AG09309 (cell line): ENCODE results near the gene MAP2K6.

Experiments used
- DNase-seq: peaks from one replicate; pipeline ENCODE4 v3.0.0-alpha.2; 2010; ENCODE audit warnings: low read depth
- H3K4me3 ChIP-seq: 2 replicates; pipeline ENCODE4 v1.5.1; 2011; ENCODE audit warnings: mild to moderate bottlenecking, low read depth, low read length, moderate library complexity; ENCODE audit not compliant: control insufficient read depth
- TF ChIP-seq, protein P1 (sequence below): IDR thresholded peaks from 2 replicates; pipeline ENCODE4 v1.5.1; 2011; ENCODE audit warnings: mild to moderate bottlenecking, low read depth, low read length, inconsistent platforms; ENCODE audit not compliant: insufficient read depth, control insufficient read depth; ENCODE audit errors: missing control alignments

The MAP2K6 gene

DNA sequence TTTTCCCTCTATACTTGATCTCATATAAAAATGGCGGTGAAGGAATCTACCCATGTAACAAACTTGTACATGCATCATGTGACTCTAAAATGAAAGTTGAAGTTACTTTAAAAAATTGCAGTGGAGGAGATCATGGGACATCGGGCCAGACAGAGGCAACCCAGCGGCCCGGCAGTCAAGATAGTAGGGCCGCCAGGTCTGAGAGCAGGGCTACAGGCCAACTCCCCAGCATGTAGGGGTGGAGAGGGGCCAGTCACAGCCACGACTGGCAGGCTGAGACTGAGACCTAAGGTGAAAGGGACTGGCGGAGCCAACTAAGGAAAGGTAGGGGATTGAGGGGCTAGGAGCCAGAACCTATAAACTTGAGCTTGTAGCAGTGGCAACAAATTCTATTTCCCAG, 150.9 kb downstream of the MAP2K6 start:
- TF ChIP-seq, protein P1, sequence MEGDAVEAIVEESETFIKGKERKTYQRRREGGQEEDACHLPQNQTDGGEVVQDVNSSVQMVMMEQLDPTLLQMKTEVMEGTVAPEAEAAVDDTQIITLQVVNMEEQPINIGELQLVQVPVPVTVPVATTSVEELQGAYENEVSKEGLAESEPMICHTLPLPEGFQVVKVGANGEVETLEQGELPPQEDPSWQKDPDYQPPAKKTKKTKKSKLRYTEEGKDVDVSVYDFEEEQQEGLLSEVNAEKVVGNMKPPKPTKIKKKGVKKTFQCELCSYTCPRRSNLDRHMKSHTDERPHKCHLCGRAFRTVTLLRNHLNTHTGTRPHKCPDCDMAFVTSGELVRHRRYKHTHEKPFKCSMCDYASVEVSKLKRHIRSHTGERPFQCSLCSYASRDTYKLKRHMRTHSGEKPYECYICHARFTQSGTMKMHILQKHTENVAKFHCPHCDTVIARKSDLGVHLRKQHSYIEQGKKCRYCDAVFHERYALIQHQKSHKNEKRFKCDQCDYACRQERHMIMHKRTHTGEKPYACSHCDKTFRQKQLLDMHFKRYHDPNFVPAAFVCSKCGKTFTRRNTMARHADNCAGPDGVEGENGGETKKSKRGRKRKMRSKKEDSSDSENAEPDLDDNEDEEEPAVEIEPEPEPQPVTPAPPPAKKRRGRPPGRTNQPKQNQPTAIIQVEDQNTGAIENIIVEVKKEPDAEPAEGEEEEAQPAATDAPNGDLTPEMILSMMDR, result no peak

DNA sequence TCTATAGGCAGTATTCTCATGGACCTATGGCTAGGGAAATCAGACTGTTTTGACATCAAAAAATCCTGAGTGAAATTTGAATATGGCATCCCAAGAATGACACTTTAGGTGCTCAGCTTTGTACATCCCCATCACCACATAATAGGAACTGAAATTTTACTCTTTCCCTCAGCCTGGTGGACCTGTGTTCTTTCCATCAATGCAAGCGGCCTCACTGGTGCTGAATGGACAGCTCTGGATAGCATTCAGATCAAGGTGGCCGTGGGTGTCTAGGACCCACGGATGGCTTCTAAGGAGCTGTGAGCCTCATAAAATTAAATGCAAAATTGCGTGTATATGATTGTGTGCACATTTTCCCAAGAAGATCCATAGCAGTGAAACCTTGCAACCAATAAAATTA, 152.6 kb downstream of the MAP2K6 start:
- no peak for DNase-seq

More for the DNA sequence above, 150.9 kb downstream of the MAP2K6 start:
- no peak for DNase-seq
- no peak overlapping the region for H3K4me3 ChIP-seq

DNA sequence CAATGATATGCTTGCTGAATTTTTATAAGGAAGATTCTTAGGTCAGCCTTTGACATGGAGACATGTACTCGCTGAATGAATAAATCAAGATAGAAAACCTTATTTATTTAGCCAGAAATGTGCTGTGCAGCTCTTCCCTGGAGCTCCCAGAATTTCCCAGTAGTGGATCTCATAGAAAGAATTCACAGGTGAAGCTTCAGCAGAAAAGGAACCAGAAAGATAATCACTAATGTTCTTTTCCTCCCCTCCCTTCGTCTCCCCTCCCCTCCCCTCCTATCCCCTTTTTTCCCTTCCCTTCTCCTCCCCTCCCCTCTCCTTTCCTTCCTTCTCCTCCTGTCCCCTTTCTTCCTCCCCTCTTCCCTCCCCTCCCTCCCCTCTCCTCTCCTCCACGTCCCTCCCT, 158.2 kb downstream of the MAP2K6 start:
- DNase-seq, result no peak
- H3K4me3 ChIP-seq, result no peak overlapping the region

More for the DNA sequence above, 152.6 kb downstream of the MAP2K6 start:
- TF ChIP-seq, protein P1, result no peak
- H3K4me3 ChIP-seq, result no peak overlapping the region

DNA sequence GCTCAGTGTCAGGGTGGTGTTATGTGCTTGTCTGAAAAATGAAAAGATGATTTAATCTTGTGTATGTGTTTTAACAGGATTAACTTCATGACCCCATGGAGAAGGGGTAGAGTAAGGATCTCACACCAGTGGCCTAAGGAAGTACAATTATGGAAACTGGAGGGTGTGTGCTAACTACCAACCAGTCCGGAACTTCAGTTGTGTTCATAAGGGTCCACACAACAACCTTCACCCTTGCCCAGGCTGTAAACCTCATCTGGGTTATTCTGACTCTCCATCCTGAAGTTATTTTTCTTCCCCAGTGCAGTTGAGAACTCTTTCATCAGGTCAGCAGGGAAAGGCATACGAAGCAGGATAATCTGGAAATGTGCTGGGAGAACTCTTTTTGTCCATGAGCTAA, 158.9 kb downstream of the MAP2K6 start:
- no peak for DNase-seq
- TF ChIP-seq, protein P1, result no peak
- no peak overlapping the region for H3K4me3 ChIP-seq

More for the DNA sequence above, 158.2 kb downstream of the MAP2K6 start:
- TF ChIP-seq, protein P1, result no peak

DNA sequence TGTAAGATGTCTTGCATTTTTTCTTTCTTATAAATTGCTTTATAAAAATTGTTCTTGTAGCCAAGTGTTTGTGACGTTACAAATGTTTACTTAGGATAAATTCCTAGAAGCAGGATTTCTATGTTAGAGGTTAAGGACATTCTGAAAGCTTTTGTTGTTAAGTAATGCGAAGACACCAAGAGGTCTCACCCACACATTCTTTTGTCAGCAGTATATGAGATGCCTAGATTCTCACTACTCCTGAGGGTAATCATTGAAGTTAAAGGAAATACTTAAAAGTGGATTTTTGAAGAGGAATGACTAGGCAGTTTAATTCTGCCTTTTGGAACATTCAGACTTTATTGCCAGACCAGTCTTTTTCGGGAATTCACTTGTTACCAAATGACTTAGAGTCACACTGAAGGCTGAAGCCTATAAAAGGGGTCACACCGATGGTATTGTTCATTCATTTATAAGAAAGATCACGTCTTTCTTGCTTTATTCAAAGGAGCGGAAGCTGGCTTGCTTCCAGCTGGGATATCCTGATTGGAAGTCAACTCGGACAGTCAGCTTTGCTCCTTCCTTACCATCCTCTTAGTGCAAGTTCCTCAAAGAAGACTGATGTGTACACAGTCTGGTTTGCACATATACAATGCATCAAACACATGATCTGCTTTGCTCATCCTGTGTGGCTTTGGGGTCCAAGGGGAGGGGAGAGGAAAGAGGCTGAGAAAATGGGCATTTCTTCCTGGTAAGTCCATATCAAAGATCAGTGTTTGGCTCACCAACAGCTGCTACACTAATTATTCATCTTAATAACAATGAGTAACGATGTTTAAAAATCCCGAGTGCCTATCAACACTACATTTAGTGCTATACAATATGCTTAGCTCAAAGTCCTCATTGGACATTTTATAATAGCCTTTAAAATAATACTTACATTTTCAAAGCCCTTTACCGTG, 160.0 kb downstream of the MAP2K6 start:
- no peak for DNase-seq
- TF ChIP-seq, protein P1, result no peak
- H3K4me3 ChIP-seq, result no peak overlapping the region

DNA sequence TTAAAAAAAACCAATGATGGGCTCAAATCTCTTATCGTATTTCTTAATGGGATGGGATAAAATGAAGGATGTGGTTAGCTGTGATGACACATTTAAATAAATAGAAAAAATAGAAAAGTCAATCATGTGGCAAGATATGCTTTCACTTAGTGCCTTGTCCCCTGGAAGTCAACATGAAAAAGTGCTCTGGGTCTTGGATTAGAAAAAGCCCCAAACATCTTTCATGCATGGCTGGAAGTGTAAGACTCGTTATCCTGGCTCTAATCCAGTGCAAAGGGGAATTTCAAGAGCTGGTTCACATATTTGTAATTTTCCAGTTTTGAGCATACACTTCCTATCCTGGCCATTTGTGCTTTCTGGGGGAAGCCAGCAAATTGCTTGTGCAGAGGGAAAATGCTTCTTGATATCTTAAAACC, 160.9 kb downstream of the MAP2K6 start:
- peak; percentile 54 for DNase-seq
- H3K4me3 ChIP-seq, result no peak overlapping the region

More for the DNA sequence above, 160.9 kb downstream of the MAP2K6 start:
- TF ChIP-seq, protein P1, result no peak
